ENCODE data around the gene RBM46.

DNA sequence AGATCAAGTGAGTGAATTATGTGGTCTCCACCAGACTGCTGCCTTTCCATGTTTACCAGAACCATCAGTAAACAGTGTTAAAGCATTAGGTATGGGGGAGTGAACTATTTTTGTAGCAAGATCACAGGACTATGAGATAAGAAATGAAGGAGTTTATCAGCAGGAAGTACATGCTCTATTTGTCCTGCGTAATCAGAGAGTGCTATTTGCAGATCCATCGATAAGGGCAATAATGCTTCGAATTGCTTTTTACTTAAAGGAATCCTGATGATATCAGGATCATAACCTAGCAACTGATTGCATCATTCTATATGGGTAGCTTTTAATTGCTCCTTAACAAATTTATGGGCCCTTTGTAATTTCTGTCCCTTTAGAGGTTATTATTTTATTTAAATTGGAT is 57.1 kb downstream of the RBM46 start:
- TF ChIP-seq, protein P1, sequence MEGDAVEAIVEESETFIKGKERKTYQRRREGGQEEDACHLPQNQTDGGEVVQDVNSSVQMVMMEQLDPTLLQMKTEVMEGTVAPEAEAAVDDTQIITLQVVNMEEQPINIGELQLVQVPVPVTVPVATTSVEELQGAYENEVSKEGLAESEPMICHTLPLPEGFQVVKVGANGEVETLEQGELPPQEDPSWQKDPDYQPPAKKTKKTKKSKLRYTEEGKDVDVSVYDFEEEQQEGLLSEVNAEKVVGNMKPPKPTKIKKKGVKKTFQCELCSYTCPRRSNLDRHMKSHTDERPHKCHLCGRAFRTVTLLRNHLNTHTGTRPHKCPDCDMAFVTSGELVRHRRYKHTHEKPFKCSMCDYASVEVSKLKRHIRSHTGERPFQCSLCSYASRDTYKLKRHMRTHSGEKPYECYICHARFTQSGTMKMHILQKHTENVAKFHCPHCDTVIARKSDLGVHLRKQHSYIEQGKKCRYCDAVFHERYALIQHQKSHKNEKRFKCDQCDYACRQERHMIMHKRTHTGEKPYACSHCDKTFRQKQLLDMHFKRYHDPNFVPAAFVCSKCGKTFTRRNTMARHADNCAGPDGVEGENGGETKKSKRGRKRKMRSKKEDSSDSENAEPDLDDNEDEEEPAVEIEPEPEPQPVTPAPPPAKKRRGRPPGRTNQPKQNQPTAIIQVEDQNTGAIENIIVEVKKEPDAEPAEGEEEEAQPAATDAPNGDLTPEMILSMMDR (conservative IDR thresholded peaks at IDR 0.05): no peak
- no peak for TF ChIP-seq EZH2 (IDR thresholded peaks at IDR 0.05; ENCODE audit: low read depth)
